GM18511 (cell line): ENCODE results near the gene AHCYL2.

Source experiments
- ATAC-seq: cut with Tn5 transposase; IDR thresholded peaks from one replicate; pipeline ENCODE4 v1.9.1; 2021; ENCODE audit warnings: mild to moderate bottlenecking, moderate library complexity; ENCODE audit not compliant: unreplicated experiment

The AHCYL2 gene

GRCh38 chr7:129376778-129377700 lies 152.2 kb downstream of the AHCYL2 start:
- ATAC-seq: no peak

GRCh38 chr7:129381710-129382484 lies 157.1 kb downstream of the AHCYL2 start:
- no peak for ATAC-seq

GRCh38 chr7:129383542-129384132 lies 158.8 kb downstream of the AHCYL2 start:
- no peak for ATAC-seq

- no peak for ATAC-seq
Observed at GRCh38 chr7:129385116-129385515, 160.3 kb downstream of the AHCYL2 start.

GRCh38 chr7:129385598-129385997 lies 160.8 kb downstream of the AHCYL2 start:
- ATAC-seq: no peak

GRCh38 chr7:129386506-129386905 lies 161.7 kb downstream of the AHCYL2 start:
- no peak for ATAC-seq

GRCh38 chr7:129387537-129387936 lies 162.7 kb downstream of the AHCYL2 start:
- no peak for ATAC-seq

- ATAC-seq: no peak
Observed at GRCh38 chr7:129388333-129389098, 163.7 kb downstream of the AHCYL2 start.

GRCh38 chr7:129389829-129390228 lies 165.0 kb downstream of the AHCYL2 start:
- no peak for ATAC-seq

- ATAC-seq: no peak
Observed at GRCh38 chr7:129390314-129390713, 165.5 kb downstream of the AHCYL2 start.

GRCh38 chr7:129391546-129392171 lies 166.8 kb downstream of the AHCYL2 start:
- no peak for ATAC-seq

- ATAC-seq: no peak
Observed at GRCh38 chr7:129393255-129393654, 168.4 kb downstream of the AHCYL2 start.

GRCh38 chr7:129394101-129394500 lies 169.3 kb downstream of the AHCYL2 start:
- no peak for ATAC-seq

- ATAC-seq: no peak
Observed at GRCh38 chr7:129394982-129395914, 170.4 kb downstream of the AHCYL2 start.

GRCh38 chr7:129401228-129401966 lies 176.6 kb downstream of the AHCYL2 start:
- no peak for ATAC-seq

GRCh38 chr7:129401967-129402860 lies 177.4 kb downstream of the AHCYL2 start:
- ATAC-seq: peak; percentile 78

- ATAC-seq: no peak
Observed at GRCh38 chr7:129405527-129405926, 180.7 kb downstream of the AHCYL2 start.
